Ovary (tissue), 9 donors: ENCODE data around the gene TUG1. TPM values are rescaled to one million over a fixed set of nuclear protein-coding genes. Genes with fewer than 3 reads are reported as not detected.

ENCODE experiments used
- DNase-seq, 5 donors: peaks; one replicate each; pipeline ENCODE4 v3.0.0-alpha.2; 2019 to 2020
- H3K27ac ChIP-seq, 2 donors: fragments of 200-600 bp; one replicate each; pipeline versions ENCODE4 v1.5.1 to v1.8.0; 2019 to 2022
- H3K27me3 ChIP-seq: fragments of 200-600 bp; one replicate; pipeline ENCODE4 v1.8.0; 2022
- H3K36me3 ChIP-seq: fragments of 200-600 bp; sonication (generic); one replicate; pipeline ENCODE4 v1.5.1; 2019
- H3K4me1 ChIP-seq: one replicate; pipeline ENCODE4 v1.8.1; 2013; ENCODE audit warnings: mild to moderate bottlenecking, moderate library complexity; ENCODE audit not compliant: insufficient read depth
- H3K4me3 ChIP-seq: fragments of 200-600 bp; sonication (generic); one replicate; pipeline ENCODE4 v1.5.1; 2017
- H3K9me3 ChIP-seq, 2 donors: fragments of 200-600 bp in 1 of 2; sonication (generic) in 1 of 2; one replicate each; pipeline versions ENCODE4 v1.5.1 to v1.8.1; 2013 to 2019; ENCODE audit warnings: mild to moderate bottlenecking in 1 of 2, moderate library complexity in 1 of 2
- CTCF ChIP-seq, 3 donors: fragments of 450-650 bp in 2 of 3; fragments of 200-600 bp in 1 of 3; IDR thresholded peaks; one replicate each; pipeline versions ENCODE4 v1.5.1 to v1.8.0; 2016 to 2022; ENCODE audit warnings: antibody characterized with exemption in 3 of 3, mild to moderate bottlenecking in 1 of 3
- EP300 ChIP-seq: sonication (generic); formaldehyde crosslinking; IDR thresholded peaks from one replicate; pipeline ENCODE4 v1.6.1; 2017; ENCODE audit warnings: antibody characterized with exemption
- POLR2A ChIP-seq: fragments of 450-650 bp; IDR thresholded peaks from one replicate; pipeline ENCODE4 v1.6.1; 2017; ENCODE audit warnings: antibody characterized with exemption, mild to moderate bottlenecking, moderate library complexity
- WGBS, 3 donors: extraction: QIAGEN DNeasy Blood & Tissue Kit in 1 of 3; methylation state at CpG; one replicate each; pipeline versions ENCODE4 v1.1.5 to v1.1.7; 2013 to 2017; 5-methylcytosine and 5-hydroxymethylcytosine counted together
- intact Hi-C, 4 donors: fragments of 100-400 bp; cut with DNase I; formaldehyde crosslinking; loops; one replicate each; pipeline versions ENCODE4 v1.11.0 to v1.15.1; 2022 to 2023
- polyA plus RNA-seq, 2 donors: library from polyadenylated mRNA; stranded (reverse); fragments of 200-250 nt in 1 of 2; fragments of 350-450 nt in 1 of 2; fragmentation: Illumina TruSeq in 1 of 2; extraction: RNeasy Lipid Tissue Mini Kit (QIAGEN cat#74804) in 1 of 2; gene quantifications; one replicate each; pipeline ENCODE4 v1.2.3, GENCODE V29; 2013 to 2014
- small RNA-seq: library from RNA; depleted of rRNA; stranded (forward); fragments of <200 nt; gene quantifications from one replicate; pipeline ENCODE3, GENCODE V24; 2016
- total RNA-seq, 7 donors: library from RNA; depleted of rRNA in 2 of 7; stranded (reverse); fragments of >200 nt in 2 of 7; fragmentation: NEBNext Ultra II Directional in 3 of 7; extraction: Animal tissue kit (Norgen Biotek cat#: 25700) in 3 of 7; gene quantifications; one replicate each; pipeline versions ENCODE4 v1.1.0 to v1.2.4, GENCODE V29; 2016 to 2023
- donor health status: DM: no; HTN: no; CAD: no; lungs with moderate emphysema.
- donor health status: DM: no; HTN: no; CAD: no.
- donor health status: Bipolar disorder and iron deficiency.
- donor health status: DM: yes; HTN: yes; CAD: no.
- donor health status: DM: no; HTN: no; CAD: no.
- donor health status: DM: yes; HTN: yes; CAD: no.

Gene TUG1
- total and polyA plus RNA-seq, 9 donors: 44.9 to 114 (median 78.7) TPM

- TF ChIP-seq POLR2A (no peak), CTCF (IDR thresholded peaks at IDR 0.05) (no peak), EP300 (no peak)
- H3K36me3 ChIP-seq: no peaks in the 10 kb centered on the region
- H3K27ac ChIP-seq: no peak overlapping the region
- no peak for DNase-seq
- no peaks in the 10 kb centered on the region for H3K4me1 ChIP-seq
- no peaks in the 10 kb centered on the region for H3K9me3 ChIP-seq
- intact Hi-C loops: no loop called here
- no peak overlapping the region for H3K4me3 ChIP-seq
- no peaks in the 10 kb centered on the region for H3K27me3 ChIP-seq
Observed at GRCh38 chr22:31005535-31005934, 36.5 kb downstream of the TUG1 start.

- H3K9me3 ChIP-seq: no peaks in the 10 kb centered on the region
- DNase-seq: no peak
- H3K36me3 ChIP-seq: no peaks in the 10 kb centered on the region
- TF ChIP-seq EP300: no peak
- no peak for TF ChIP-seq CTCF (IDR thresholded peaks at IDR 0.05)
- no peak for TF ChIP-seq POLR2A
- H3K4me1 ChIP-seq: no peaks in the 10 kb centered on the region
- no peak overlapping the region for H3K27ac ChIP-seq
- no peak overlapping the region for H3K4me3 ChIP-seq
- H3K27me3 ChIP-seq: no peaks in the 10 kb centered on the region
- intact Hi-C loops: no loop called here
- 91 to 93% (median 91%) methylated on average over 3 of the region's 3 CpGs for WGBS, 3 donors
Observed at GRCh38 chr22:31019191-31019930, 50.3 kb downstream of the TUG1 start.

- intact Hi-C loops: no loop called here
- no peaks in the 10 kb centered on the region for H3K27me3 ChIP-seq
- no peaks in the 10 kb centered on the region for H3K9me3 ChIP-seq
- TF ChIP-seq CTCF (IDR thresholded peaks at IDR 0.05): no peak
- TF ChIP-seq POLR2A: no peak
- TF ChIP-seq EP300: no peak
- H3K36me3 ChIP-seq: no peaks in the 10 kb centered on the region
- WGBS, 3 donors: 97 to 99% (median 97%) methylated on average over 4 of the region's 4 CpGs
- H3K4me3 ChIP-seq: no peak overlapping the region
- no peaks in the 10 kb centered on the region for H3K4me1 ChIP-seq
- no peak for DNase-seq
- no peak overlapping the region for H3K27ac ChIP-seq
Observed at GRCh38 chr22:31020334-31020733, 51.3 kb downstream of the TUG1 start.

- 93 to 97% (median 94%) methylated on average over 5 of the region's 5 CpGs for WGBS, 3 donors
- intact Hi-C loops: no loop called here
- no peak for TF ChIP-seq CTCF (IDR thresholded peaks at IDR 0.05)
- TF ChIP-seq EP300: no peak
- no peak for TF ChIP-seq POLR2A
- DNase-seq: no peak
- no peaks in the 10 kb centered on the region for H3K4me1 ChIP-seq
- H3K27me3 ChIP-seq: no peaks in the 10 kb centered on the region
- H3K9me3 ChIP-seq: no peaks in the 10 kb centered on the region
- H3K4me3 ChIP-seq: no peak overlapping the region
- H3K36me3 ChIP-seq: no peaks in the 10 kb centered on the region
- H3K27ac ChIP-seq: no peak overlapping the region
Observed at GRCh38 chr22:31022516-31022915, 53.5 kb downstream of the TUG1 start.

Small RNA genes within 50 kb of the gene (small RNA-seq; reads per million reads assigned to genes)
- not detected for gene RF01892

Other genes with a start within 250 kb of the TUG1 start
- gene MORC2, start 491 bp upstream of the TUG1 start, total RNA-seq: 10 to 100 TPM; 13.0 to 30.5 (median 22.3) TPM
- gene MORC2, start 491 bp upstream of the TUG1 start, polyA plus RNA-seq: 10 to 100 TPM; 15.0 to 22.1 TPM
- gene SMTN, start 112.1 kb downstream of the TUG1 start, total RNA-seq: 100 to 1,000 TPM in 3 of 7 donors, 10 to 100 TPM in 4; 39.9 to 238 (median 87.6) TPM
- 10 to 100 TPM; 23.1 to 61.2 TPM for gene SMTN, start 112.1 kb downstream of the TUG1 start, polyA plus RNA-seq
- 100 to 1,000 TPM; 229 to 678 (median 306) TPM for gene SELENOM, start 138.3 kb downstream of the TUG1 start, total RNA-seq
- 100 to 1,000 TPM in 1 of 2 donors, 10 to 100 TPM in 1; 25.7 to 433 TPM for gene SELENOM, start 138.3 kb downstream of the TUG1 start, polyA plus RNA-seq
- 1 to 10 TPM in 5 of 7 donors, under 1 TPM in 2; 0.63 to 3.1 (median 1.5) TPM for gene INPP5J, start 153.7 kb downstream of the TUG1 start, total RNA-seq
- under 1 TPM; 0.65 to 0.67 TPM for gene INPP5J, start 153.7 kb downstream of the TUG1 start, polyA plus RNA-seq
- under 1 TPM in 1 of 7 donors, not detected in 6; 0.13 TPM for gene PLA2G3, start 171.2 kb downstream of the TUG1 start, total RNA-seq
- not detected for gene PLA2G3, start 171.2 kb downstream of the TUG1 start, polyA plus RNA-seq
- 10 to 100 TPM; 17.0 to 39.5 (median 33.2) TPM for gene RNF185, start 190.9 kb downstream of the TUG1 start, total RNA-seq
- gene RNF185, start 190.9 kb downstream of the TUG1 start, polyA plus RNA-seq: 10 to 100 TPM; 23.3 to 52.5 TPM
- 10 to 100 TPM; 21.2 to 63.7 (median 36.4) TPM for gene LIMK2, start 243.0 kb downstream of the TUG1 start, total RNA-seq
- gene LIMK2, start 243.0 kb downstream of the TUG1 start, polyA plus RNA-seq: 10 to 100 TPM; 19.0 to 23.7 TPM